GM18517 (cell line): ENCODE results near the gene SLFN13.
"Not testable (repeated sequence)": the region's sequence is repeated elsewhere in the genome, so short reads cannot be mapped to it uniquely, and the experiment has no call there.

Experiments used
- ATAC-seq: cut with Tn5 transposase; IDR thresholded peaks from one replicate; pipeline ENCODE4 v1.9.1; 2021; ENCODE audit warnings: mild to moderate bottlenecking, moderate library complexity; ENCODE audit not compliant: unreplicated experiment

Gene SLFN13

GRCh38 chr17:35432176-35433074 is 16.1 kb downstream of the SLFN13 start, which contains the start of gene SLFN12:
Gene SLFN12, minus strand, starts transcription at chr17:35432500. Its CDS starts 9,472 bp downstream, at chr17:35423028.
- ATAC-seq, result peak; percentile 88

GRCh38 chr17:35429702-35430101 is 18.9 kb downstream of the SLFN13 start:
- no peak for ATAC-seq

GRCh38 chr17:35428229-35428628 is 20.3 kb downstream of the SLFN13 start:
- no peak for ATAC-seq

- no peak for ATAC-seq
These were observed 24.8 kb downstream of the SLFN13 start for GRCh38 chr17:35423761-35424160.

- ATAC-seq, result not testable (repeated sequence)
These were observed 27.5 kb downstream of the SLFN13 start for GRCh38 chr17:35421069-35421468.

- no peak for ATAC-seq
These were observed 31.9 kb downstream of the SLFN13 start for GRCh38 chr17:35416659-35417058.

- ATAC-seq, result not testable (repeated sequence)
These were observed 33.9 kb downstream of the SLFN13 start for GRCh38 chr17:35414707-35415106.

GRCh38 chr17:35414247-35414646 is 34.3 kb downstream of the SLFN13 start:
- no peak for ATAC-seq

GRCh38 chr17:35407531-35407930 is 41.0 kb downstream of the SLFN13 start:
- ATAC-seq, result no peak

- ATAC-seq, result no peak
These were observed 42.0 kb downstream of the SLFN13 start for GRCh38 chr17:35406568-35406967.

GRCh38 chr17:35404360-35404759 is 44.2 kb downstream of the SLFN13 start:
- ATAC-seq, result no peak

GRCh38 chr17:35393783-35394182 is 54.8 kb downstream of the SLFN13 start:
- ATAC-seq, result not testable (repeated sequence)

- ATAC-seq, result no peak
These were observed 57.9 kb downstream of the SLFN13 start for GRCh38 chr17:35390663-35391062.

GRCh38 chr17:35390156-35390555 is 58.4 kb downstream of the SLFN13 start:
- no peak for ATAC-seq

- ATAC-seq, result no peak
These were observed 61.1 kb downstream of the SLFN13 start for GRCh38 chr17:35387496-35387895.
